Neural cell (in vitro differentiated cells): ENCODE measurements around the gene LDLRAD4. TPM values are rescaled to one million over a fixed set of nuclear protein-coding genes. Genes with fewer than 3 reads are reported as not detected.

Source experiments
- H2AFZ ChIP-seq: fragments of 200-600, 300-800 bp; sonication (generic), shearing (Covaris generic); 2 replicates; pipeline ENCODE4 v1.6.0; 2014; ENCODE audit warnings: low read depth, mild to moderate bottlenecking, antibody characterized with exemption, low read length, moderate library complexity
- H3F3A ChIP-seq: fragments of 200-600 bp; shearing (Covaris generic); 2 replicates; pipeline ENCODE4 v1.6.1; 2016; ENCODE audit warnings: mild to moderate bottlenecking, moderate library complexity, mixed read lengths, antibody characterized with exemption, low read length; ENCODE audit not compliant: insufficient read depth, poor library complexity, severe bottlenecking
- H3K27ac ChIP-seq: fragments of 200-600, 300-800 bp; sonication (generic), shearing (Covaris generic); 2 replicates; pipeline ENCODE4 v1.5.1; 2014; ENCODE audit warnings: mild to moderate bottlenecking, low read length, moderate library complexity
- H3K27me3 ChIP-seq: fragments of 300-800, 200-600 bp; sonication (generic), shearing (Covaris generic); 2 replicates; pipeline ENCODE4 v1.6.0; 2014; ENCODE audit warnings: mild to moderate bottlenecking, low read depth, low read length, moderate library complexity; ENCODE audit not compliant: insufficient read depth
- H3K36me3 ChIP-seq: fragments of 300-800, 200-600 bp; sonication (generic), shearing (Covaris generic); 2 replicates; pipeline ENCODE4 v1.5.1; 2014; ENCODE audit warnings: mild to moderate bottlenecking, antibody characterized with exemption, low read length, moderate library complexity; ENCODE audit not compliant: insufficient read depth
- H3K4me2 ChIP-seq: fragments of 300-800, 200-600 bp; sonication (generic), shearing (Covaris generic); 2 replicates; pipeline ENCODE4 v1.6.0; 2014; ENCODE audit warnings: mild to moderate bottlenecking, low read length
- H3K4me3 ChIP-seq: fragments of 300-800, 200-600 bp; sonication (generic), shearing (Covaris generic); 2 replicates; pipeline ENCODE4 v1.5.1; 2014; ENCODE audit warnings: mild to moderate bottlenecking, low read length, moderate library complexity
- H3K79me2 ChIP-seq: fragments of 200-600 bp; shearing (Covaris generic); replicated peaks from 2 replicates; pipeline ENCODE4 v1.6.0; 2014; ENCODE audit warnings: mild to moderate bottlenecking, low read length, moderate library complexity; ENCODE audit not compliant: insufficient read depth
- H3K9ac ChIP-seq: fragments of 300-800, 200-600 bp; sonication (generic), shearing (Covaris generic); 2 replicates; pipeline ENCODE4 v1.6.1; 2016; ENCODE audit warnings: mild to moderate bottlenecking, low read length, mixed read lengths
- H3K9me2 ChIP-seq: fragments of 200-600 bp; shearing (Covaris generic); 2 replicates; pipeline ENCODE4 v1.6.1; 2016; ENCODE audit warnings: mild to moderate bottlenecking, low read length, mixed read lengths; ENCODE audit not compliant: insufficient read depth
- H3K9me3 ChIP-seq: fragments of 200-600, 300-800 bp; sonication (generic), shearing (Covaris generic); 2 replicates; pipeline ENCODE4 v1.6.1; 2016; ENCODE audit warnings: mild to moderate bottlenecking, mixed run types, low read length, moderate library complexity, mixed read lengths
- H4K20me1 ChIP-seq: fragments of 200-600 bp; shearing (Covaris generic); 2 replicates; pipeline ENCODE4 v1.6.1; 2016; ENCODE audit warnings: mild to moderate bottlenecking, mixed run types; ENCODE audit not compliant: insufficient read depth
- CTCF ChIP-seq: fragments of 450-650 bp; IDR thresholded peaks from 2 replicates; pipeline ENCODE4 v1.5.1; 2014; ENCODE audit warnings: antibody characterized with exemption, mild to moderate bottlenecking, moderate library complexity; ENCODE audit not compliant: poor library complexity, severe bottlenecking
- EP300 ChIP-seq: fragments of 450-650 bp; conservative IDR thresholded peaks from 2 replicates; pipeline ENCODE4 v1.6.1; 2014; ENCODE audit warnings: antibody characterized with exemption, mild to moderate bottlenecking, moderate library complexity; ENCODE audit not compliant: poor library complexity, severe bottlenecking
- EZH2 ChIP-seq: fragments of 200-600, 300-800 bp; shearing (Covaris generic), sonication (generic); IDR thresholded peaks from 2 replicates; pipeline ENCODE4 v1.6.1; 2014; ENCODE audit warnings: antibody characterized with exemption, low read length, borderline replicate concordance, mild to moderate bottlenecking; ENCODE audit not compliant: insufficient read depth, poor library complexity, severe bottlenecking
- MXI1 ChIP-seq: fragments of 450-650 bp; conservative IDR thresholded peaks from 2 replicates; pipeline ENCODE4 v1.6.1; 2014; ENCODE audit warnings: antibody characterized with exemption, mild to moderate bottlenecking; ENCODE audit not compliant: poor library complexity, severe bottlenecking
- POLR2AphosphoS5 ChIP-seq: IDR thresholded peaks from 2 replicates; pipeline ENCODE4 v1.6.1; 2012
- RAD21 ChIP-seq: fragments of 450-650 bp; conservative IDR thresholded peaks from 2 replicates; pipeline ENCODE4 v1.6.1; 2014; ENCODE audit warnings: antibody characterized with exemption, mild to moderate bottlenecking, moderate library complexity
- SMC3 ChIP-seq: fragments of 450-650 bp; conservative IDR thresholded peaks from 2 replicates; pipeline ENCODE4 v1.6.1; 2014; ENCODE audit warnings: antibody characterized with exemption, mild to moderate bottlenecking, moderate library complexity; ENCODE audit not compliant: poor library complexity
- TAF1 ChIP-seq: IDR thresholded peaks from 2 replicates; pipeline ENCODE4 v1.6.1; 2012; ENCODE audit warnings: low read depth
- polyA plus RNA-seq: library from polyadenylated mRNA; depleted of rRNA; stranded (reverse); fragments of >200 nt; gene quantifications from 2 replicates; pipeline ENCODE4 v1.2.3, GENCODE V29; 2014
- TF ChIP-seq, protein P1 (sequence below): IDR thresholded peaks from 2 replicates; pipeline ENCODE4 v1.6.1; 2012; ENCODE audit warnings: borderline replicate concordance

The LDLRAD4 gene
- polyA plus RNA-seq, 1 donor from 2014 or later, result 3.7 TPM

DNA sequence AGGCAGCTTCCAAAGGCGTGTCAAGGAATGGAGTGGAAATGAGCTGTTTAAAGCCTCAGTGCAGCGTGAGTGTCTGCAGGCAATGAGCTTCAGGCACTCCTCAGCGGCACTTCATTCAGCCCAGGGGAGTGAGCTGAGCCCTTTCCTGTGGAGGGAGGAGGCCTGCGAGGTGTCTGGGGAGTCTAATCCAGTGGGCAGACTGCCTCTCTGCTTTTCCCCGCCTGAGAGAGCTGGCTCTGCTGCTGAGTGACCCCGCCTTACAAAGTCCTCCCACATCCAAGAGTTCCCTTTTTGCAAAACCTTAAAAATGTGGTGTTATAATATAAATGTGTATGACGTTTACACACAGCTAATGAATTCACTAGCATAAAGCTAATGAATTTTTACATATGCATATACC lies 7.0 kb upstream of the LDLRAD4 start:
- Histone ChIP-seq H4K20me1 (no peaks in the 10 kb centered on the region), H3K27me3 (no peaks in the 10 kb centered on the region), H3K9ac (no peak overlapping the region), H3K4me3 (no peak overlapping the region), H3K27ac (no peak overlapping the region), H3K36me3 (no peaks in the 10 kb centered on the region), H3F3A (no peaks in the 10 kb centered on the region), H3K9me2 (no peaks in the 10 kb centered on the region), H2AFZ (no peak overlapping the region), H3K9me3 (no peaks in the 10 kb centered on the region), H3K79me2 (no peaks in the 10 kb centered on the region), H3K4me2 (no peak overlapping the region)
- no peak for TF ChIP-seq RAD21

GRCh38 chr18:13213036-13213795 lies 5.3 kb upstream of the LDLRAD4 start:
- Histone ChIP-seq H3K9me3 (no peaks in the 10 kb centered on the region), H3K27me3 (peaks cover 3% of the 10 kb centered on the region), H4K20me1 (no peaks in the 10 kb centered on the region), H3K4me3 (no peak overlapping the region), H3K27ac (no peak overlapping the region), H3K79me2 (no peaks in the 10 kb centered on the region), H3K9ac (no peak overlapping the region), H3K9me2 (no peaks in the 10 kb centered on the region), H3F3A (no peaks in the 10 kb centered on the region), H3K36me3 (no peaks in the 10 kb centered on the region), H2AFZ (no peak overlapping the region), H3K4me2 (no peak overlapping the region)
- TF ChIP-seq, protein P1, sequence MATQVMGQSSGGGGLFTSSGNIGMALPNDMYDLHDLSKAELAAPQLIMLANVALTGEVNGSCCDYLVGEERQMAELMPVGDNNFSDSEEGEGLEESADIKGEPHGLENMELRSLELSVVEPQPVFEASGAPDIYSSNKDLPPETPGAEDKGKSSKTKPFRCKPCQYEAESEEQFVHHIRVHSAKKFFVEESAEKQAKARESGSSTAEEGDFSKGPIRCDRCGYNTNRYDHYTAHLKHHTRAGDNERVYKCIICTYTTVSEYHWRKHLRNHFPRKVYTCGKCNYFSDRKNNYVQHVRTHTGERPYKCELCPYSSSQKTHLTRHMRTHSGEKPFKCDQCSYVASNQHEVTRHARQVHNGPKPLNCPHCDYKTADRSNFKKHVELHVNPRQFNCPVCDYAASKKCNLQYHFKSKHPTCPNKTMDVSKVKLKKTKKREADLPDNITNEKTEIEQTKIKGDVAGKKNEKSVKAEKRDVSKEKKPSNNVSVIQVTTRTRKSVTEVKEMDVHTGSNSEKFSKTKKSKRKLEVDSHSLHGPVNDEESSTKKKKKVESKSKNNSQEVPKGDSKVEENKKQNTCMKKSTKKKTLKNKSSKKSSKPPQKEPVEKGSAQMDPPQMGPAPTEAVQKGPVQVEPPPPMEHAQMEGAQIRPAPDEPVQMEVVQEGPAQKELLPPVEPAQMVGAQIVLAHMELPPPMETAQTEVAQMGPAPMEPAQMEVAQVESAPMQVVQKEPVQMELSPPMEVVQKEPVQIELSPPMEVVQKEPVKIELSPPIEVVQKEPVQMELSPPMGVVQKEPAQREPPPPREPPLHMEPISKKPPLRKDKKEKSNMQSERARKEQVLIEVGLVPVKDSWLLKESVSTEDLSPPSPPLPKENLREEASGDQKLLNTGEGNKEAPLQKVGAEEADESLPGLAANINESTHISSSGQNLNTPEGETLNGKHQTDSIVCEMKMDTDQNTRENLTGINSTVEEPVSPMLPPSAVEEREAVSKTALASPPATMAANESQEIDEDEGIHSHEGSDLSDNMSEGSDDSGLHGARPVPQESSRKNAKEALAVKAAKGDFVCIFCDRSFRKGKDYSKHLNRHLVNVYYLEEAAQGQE, result no peak
- TF ChIP-seq SMC3, result no peak

- H2AFZ ChIP-seq, result no peak overlapping the region
Measured at GRCh38 chr18:13214609-13215008, 4.0 kb upstream of the LDLRAD4 start.

More at GRCh38 chr18:13214609-13215008, 4.0 kb upstream of the LDLRAD4 start:
- TF ChIP-seq SMC3, result no peak
- TF ChIP-seq, protein P1, result no peak
- no peak for TF ChIP-seq TAF1
- no peak for TF ChIP-seq MXI1
- no peak for TF ChIP-seq EZH2
- no peak for TF ChIP-seq CTCF
- TF ChIP-seq RAD21, result no peak
- TF ChIP-seq EP300, result no peak
- no peak for TF ChIP-seq POLR2AphosphoS5
- Histone ChIP-seq H3K9ac (no peak overlapping the region), H3F3A (no peaks in the 10 kb centered on the region), H3K4me2 (no peak overlapping the region), H4K20me1 (no peaks in the 10 kb centered on the region), H3K4me3 (no peak overlapping the region), H3K27ac (no peak overlapping the region), H3K79me2 (no peaks in the 10 kb centered on the region), H3K9me2 (no peaks in the 10 kb centered on the region), H3K36me3 (no peaks in the 10 kb centered on the region), H3K9me3 (no peaks in the 10 kb centered on the region), H3K27me3 (peaks cover 15% of the 10 kb centered on the region)
